A549 (cell line): ENCODE measurements around the gene NPEPPS.

Experiments used
- BCL3 ChIP-seq: fragments of >200 bp; sonication (Bioruptor Twin); formaldehyde crosslinking; IDR thresholded peaks from 3 replicates; pipeline ENCODE4 v1.6.1; 2016
- CEBPB ChIP-seq, 2 experiments: fragments of >200 bp in 1 of 2; sonication (Bioruptor Twin) in 1 of 2; formaldehyde crosslinking in 1 of 2; IDR thresholded peaks; 2 replicates each; pipeline ENCODE4 v1.6.1; 2012 to 2016
- EP300 ChIP-seq, 2 experiments: fragments of >200 bp; sonication (Bioruptor Twin); formaldehyde crosslinking; IDR thresholded peaks; 2 replicates in 1 of 2; 3 replicates in 1 of 2; pipeline ENCODE4 v1.6.1; 2016 to 2017
- HMGXB4 ChIP-seq: fragments of 250-450 bp; sonication (Bioruptor Pico); IDR thresholded peaks from 2 replicates; pipeline ENCODE4 v1.5.0; 2021; ENCODE audit warnings: mild to moderate bottlenecking, moderate library complexity, borderline replicate concordance
- JUNB ChIP-seq: fragments of >200 bp; sonication (Bioruptor Twin); formaldehyde crosslinking; IDR thresholded peaks from 2 replicates; pipeline ENCODE4 v1.6.1; 2016
- KDM1A ChIP-seq: fragments of 200-600 bp; sonication (generic); IDR thresholded peaks from 2 replicates; pipeline ENCODE4 v1.6.1; 2016; ENCODE audit warnings: low read depth, mild to moderate bottlenecking
- MAX ChIP-seq: IDR thresholded peaks from 2 replicates; pipeline ENCODE4 v1.6.1; 2012
- MYC ChIP-seq: IDR thresholded peaks from 2 replicates; pipeline ENCODE4 v1.6.1; 2012; ENCODE audit warnings: mild to moderate bottlenecking, inconsistent platforms, low read length, improper control_type of control experiment, borderline replicate concordance
- PBX3 ChIP-seq: IDR thresholded peaks from 2 replicates; pipeline ENCODE4 v1.6.1; 2012
- ZFP36 ChIP-seq: fragments of 450-650 bp; IDR thresholded peaks from 2 replicates; pipeline ENCODE4 v1.6.1; 2014; ENCODE audit warnings: borderline replicate concordance; ENCODE audit not compliant: partially characterized antibody
- TF ChIP-seq, protein P1 (sequence below): fragments of >200 bp; sonication (Bioruptor Twin); formaldehyde crosslinking; IDR thresholded peaks from 3 replicates; pipeline ENCODE4 v1.5.1; 2016
- TF ChIP-seq, protein P2 (sequence below): fragments of 200-600 bp; sonication (generic); IDR thresholded peaks from 2 replicates; pipeline ENCODE4 v1.6.1; 2016; ENCODE audit warnings: antibody characterized with exemption, mild to moderate bottlenecking, moderate library complexity
- TF ChIP-seq, protein P3 (sequence below): IDR thresholded peaks from 2 replicates; pipeline ENCODE4 v1.6.1; 2012; ENCODE audit warnings: low read depth, borderline replicate concordance

DNA sequence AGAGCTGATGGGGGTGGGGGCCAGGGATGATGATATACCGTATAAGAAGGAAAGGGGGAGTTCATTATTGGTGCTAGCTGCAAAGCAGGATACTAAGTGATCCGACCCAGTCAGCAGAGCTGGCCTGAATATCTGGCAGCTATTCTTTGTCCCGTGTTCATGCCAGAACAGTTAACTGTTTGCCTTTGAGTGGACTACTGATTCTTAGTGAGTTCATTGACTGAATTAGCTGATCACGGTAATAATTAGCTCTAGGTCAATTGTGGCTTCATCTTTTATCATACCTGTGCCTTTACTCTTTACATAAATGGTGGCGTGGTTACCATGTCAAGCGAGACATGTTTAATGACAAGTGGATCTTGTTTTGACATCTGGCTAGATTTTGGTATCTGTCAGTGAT is 124.1 kb downstream of the NPEPPS start:
- TF ChIP-seq, protein P1, sequence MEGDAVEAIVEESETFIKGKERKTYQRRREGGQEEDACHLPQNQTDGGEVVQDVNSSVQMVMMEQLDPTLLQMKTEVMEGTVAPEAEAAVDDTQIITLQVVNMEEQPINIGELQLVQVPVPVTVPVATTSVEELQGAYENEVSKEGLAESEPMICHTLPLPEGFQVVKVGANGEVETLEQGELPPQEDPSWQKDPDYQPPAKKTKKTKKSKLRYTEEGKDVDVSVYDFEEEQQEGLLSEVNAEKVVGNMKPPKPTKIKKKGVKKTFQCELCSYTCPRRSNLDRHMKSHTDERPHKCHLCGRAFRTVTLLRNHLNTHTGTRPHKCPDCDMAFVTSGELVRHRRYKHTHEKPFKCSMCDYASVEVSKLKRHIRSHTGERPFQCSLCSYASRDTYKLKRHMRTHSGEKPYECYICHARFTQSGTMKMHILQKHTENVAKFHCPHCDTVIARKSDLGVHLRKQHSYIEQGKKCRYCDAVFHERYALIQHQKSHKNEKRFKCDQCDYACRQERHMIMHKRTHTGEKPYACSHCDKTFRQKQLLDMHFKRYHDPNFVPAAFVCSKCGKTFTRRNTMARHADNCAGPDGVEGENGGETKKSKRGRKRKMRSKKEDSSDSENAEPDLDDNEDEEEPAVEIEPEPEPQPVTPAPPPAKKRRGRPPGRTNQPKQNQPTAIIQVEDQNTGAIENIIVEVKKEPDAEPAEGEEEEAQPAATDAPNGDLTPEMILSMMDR: no peak
- TF ChIP-seq MAX (no peak), KDM1A (no peak), BCL3 (no peak), JUNB (no peak), MYC (no peak), ZFP36 (no peak), CEBPB (IDR thresholded peaks at IDR 0.05) (no peak), HMGXB4 (CRISPR knock-in tag) (no peak), EP300 (IDR thresholded peaks at IDR 0.05) (no peak), PBX3 (no peak)
- TF ChIP-seq, protein P2, sequence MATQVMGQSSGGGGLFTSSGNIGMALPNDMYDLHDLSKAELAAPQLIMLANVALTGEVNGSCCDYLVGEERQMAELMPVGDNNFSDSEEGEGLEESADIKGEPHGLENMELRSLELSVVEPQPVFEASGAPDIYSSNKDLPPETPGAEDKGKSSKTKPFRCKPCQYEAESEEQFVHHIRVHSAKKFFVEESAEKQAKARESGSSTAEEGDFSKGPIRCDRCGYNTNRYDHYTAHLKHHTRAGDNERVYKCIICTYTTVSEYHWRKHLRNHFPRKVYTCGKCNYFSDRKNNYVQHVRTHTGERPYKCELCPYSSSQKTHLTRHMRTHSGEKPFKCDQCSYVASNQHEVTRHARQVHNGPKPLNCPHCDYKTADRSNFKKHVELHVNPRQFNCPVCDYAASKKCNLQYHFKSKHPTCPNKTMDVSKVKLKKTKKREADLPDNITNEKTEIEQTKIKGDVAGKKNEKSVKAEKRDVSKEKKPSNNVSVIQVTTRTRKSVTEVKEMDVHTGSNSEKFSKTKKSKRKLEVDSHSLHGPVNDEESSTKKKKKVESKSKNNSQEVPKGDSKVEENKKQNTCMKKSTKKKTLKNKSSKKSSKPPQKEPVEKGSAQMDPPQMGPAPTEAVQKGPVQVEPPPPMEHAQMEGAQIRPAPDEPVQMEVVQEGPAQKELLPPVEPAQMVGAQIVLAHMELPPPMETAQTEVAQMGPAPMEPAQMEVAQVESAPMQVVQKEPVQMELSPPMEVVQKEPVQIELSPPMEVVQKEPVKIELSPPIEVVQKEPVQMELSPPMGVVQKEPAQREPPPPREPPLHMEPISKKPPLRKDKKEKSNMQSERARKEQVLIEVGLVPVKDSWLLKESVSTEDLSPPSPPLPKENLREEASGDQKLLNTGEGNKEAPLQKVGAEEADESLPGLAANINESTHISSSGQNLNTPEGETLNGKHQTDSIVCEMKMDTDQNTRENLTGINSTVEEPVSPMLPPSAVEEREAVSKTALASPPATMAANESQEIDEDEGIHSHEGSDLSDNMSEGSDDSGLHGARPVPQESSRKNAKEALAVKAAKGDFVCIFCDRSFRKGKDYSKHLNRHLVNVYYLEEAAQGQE: no peak
- TF ChIP-seq, protein P3, sequence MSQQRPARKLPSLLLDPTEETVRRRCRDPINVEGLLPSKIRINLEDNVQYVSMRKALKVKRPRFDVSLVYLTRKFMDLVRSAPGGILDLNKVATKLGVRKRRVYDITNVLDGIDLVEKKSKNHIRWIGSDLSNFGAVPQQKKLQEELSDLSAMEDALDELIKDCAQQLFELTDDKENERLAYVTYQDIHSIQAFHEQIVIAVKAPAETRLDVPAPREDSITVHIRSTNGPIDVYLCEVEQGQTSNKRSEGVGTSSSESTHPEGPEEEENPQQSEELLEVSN: no peak
